ENCODE results near the gene KRT27. TPM values are rescaled to one million over a fixed set of nuclear protein-coding genes. Genes with fewer than 3 reads are reported as not detected.
A peak's percentile ranks its signal among the peaks of the same experiment; 100 is the strongest.

KRT27 gene
- total RNA-seq, 1 donor from 2014 or later = not detected

DNA sequence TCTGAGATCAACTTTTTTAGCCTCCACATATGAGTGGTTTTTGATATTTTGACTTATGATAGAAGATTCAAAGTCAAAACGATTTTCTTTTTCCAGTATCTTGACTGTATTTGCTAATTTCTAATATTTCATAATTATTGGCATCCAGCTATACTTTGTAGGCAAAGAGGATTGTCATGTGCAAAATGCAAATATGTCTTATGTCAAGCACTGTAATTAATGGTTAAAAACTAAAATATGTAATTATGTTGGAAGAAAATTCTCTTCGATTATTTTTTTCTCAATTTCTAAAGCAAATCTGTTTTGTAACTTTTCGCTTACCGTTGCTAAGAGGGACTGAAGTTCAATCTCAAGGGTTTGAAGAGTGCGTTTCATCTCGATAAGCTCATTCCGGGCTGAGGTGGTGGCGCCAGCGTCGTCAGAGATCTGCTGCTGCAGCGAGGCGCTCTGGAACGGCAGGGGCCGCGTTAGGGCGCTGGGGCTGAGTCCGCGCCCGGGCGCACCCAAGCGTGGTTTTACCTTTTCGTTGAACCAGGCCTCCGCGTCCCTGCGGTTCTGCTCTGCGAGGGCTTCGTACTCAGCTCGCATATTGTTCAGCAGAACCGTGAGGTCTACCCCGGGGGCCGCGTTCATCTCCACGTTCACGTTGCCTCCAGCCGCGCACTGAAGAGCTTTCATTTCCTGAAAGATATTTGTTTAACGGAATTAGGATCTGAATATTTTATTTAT lies 3.0 kb downstream of the KRT27 start:
- H3K9me3 ChIP-seq (ENCODE audit: insufficient read depth, low read depth, low read length) = no peaks in the 10 kb centered on the region
- H2AFZ ChIP-seq (ENCODE audit: low read depth, low read length) = peak overlapping the region; percentile 43
- no peak for FAIRE-seq
- H3K27me3 Mint-ChIP-seq (ENCODE audit: low read depth, unreplicated experiment) = peaks cover 5% of the 10 kb centered on the region
- no peaks in the 10 kb centered on the region for H4K20me1 ChIP-seq (ENCODE audit: insufficient read depth, low read length)
- H3K36me3 Mint-ChIP-seq (ENCODE audit: low read depth, unreplicated experiment) = no peaks in the 10 kb centered on the region
- no peaks in the 10 kb centered on the region for H3K36me3 ChIP-seq (ENCODE audit: insufficient read depth, low read length)
- H3K4me1 ChIP-seq (ENCODE audit: insufficient read depth, low read length) = no peaks in the 10 kb centered on the region
- no peak overlapping the region for H3K4me3 Mint-ChIP-seq (ENCODE audit: unreplicated experiment)
- peak overlapping the region; percentile 60 for H3K4me2 ChIP-seq (ENCODE audit: low read length)
- no peak for DNase-seq (ENCODE audit: low read depth)
- no peak overlapping the region for H3K4me3 ChIP-seq (ENCODE audit: insufficient read depth, low read depth, low read length)
- no peak overlapping the region for H3K9ac ChIP-seq (ENCODE audit: low read length)
- H3K27me3 ChIP-seq (ENCODE audit: insufficient read depth, low read length) = peaks cover 30% of the 10 kb centered on the region
- no peak overlapping the region for H3K27ac ChIP-seq (ENCODE audit: low read depth, low read length)
- no peaks in the 10 kb centered on the region for H3K4me1 Mint-ChIP-seq (ENCODE audit: low read depth, unreplicated experiment)
- H3K9me3 Mint-ChIP-seq (ENCODE audit: unreplicated experiment) = no peaks in the 10 kb centered on the region
- TF ChIP-seq, protein P1, sequence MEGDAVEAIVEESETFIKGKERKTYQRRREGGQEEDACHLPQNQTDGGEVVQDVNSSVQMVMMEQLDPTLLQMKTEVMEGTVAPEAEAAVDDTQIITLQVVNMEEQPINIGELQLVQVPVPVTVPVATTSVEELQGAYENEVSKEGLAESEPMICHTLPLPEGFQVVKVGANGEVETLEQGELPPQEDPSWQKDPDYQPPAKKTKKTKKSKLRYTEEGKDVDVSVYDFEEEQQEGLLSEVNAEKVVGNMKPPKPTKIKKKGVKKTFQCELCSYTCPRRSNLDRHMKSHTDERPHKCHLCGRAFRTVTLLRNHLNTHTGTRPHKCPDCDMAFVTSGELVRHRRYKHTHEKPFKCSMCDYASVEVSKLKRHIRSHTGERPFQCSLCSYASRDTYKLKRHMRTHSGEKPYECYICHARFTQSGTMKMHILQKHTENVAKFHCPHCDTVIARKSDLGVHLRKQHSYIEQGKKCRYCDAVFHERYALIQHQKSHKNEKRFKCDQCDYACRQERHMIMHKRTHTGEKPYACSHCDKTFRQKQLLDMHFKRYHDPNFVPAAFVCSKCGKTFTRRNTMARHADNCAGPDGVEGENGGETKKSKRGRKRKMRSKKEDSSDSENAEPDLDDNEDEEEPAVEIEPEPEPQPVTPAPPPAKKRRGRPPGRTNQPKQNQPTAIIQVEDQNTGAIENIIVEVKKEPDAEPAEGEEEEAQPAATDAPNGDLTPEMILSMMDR (IDR thresholded peaks at IDR 0.05; ENCODE audit: insufficient read depth, low read depth, low read length) = no peak
- TF ChIP-seq EZH2 (IDR thresholded peaks at IDR 0.05; ENCODE audit: insufficient read depth, low read length) = no peak
- no peaks in the 10 kb centered on the region for H3K79me2 ChIP-seq (ENCODE audit: insufficient read depth, low read length)
- no peak overlapping the region for H3K27ac Mint-ChIP-seq (ENCODE audit: unreplicated experiment)

DNA sequence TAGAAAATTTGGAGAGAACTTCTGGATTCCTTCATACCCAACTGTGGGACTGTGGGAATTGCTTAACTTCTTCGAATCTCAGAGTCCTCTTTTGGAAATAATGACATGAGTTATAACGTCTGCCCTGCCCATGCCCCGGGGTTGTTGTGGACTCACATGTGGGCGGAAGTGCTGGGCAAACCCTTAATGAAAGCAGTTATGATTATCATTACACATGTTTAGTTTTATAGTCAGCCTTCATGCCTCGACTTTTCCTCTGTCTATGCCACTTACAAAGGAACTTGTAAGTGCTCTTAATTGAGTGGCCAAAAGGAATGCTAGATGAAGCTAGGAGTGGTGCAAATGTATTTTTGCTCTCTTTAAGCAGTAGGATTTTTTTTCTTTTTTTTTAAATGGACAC lies 3.9 kb downstream of the KRT27 start:
- H4K20me1 ChIP-seq (ENCODE audit: insufficient read depth, low read length) = no peaks in the 10 kb centered on the region
- TF ChIP-seq, protein P1 (IDR thresholded peaks at IDR 0.05; ENCODE audit: insufficient read depth, low read depth, low read length) = no peak
- no peak for TF ChIP-seq EZH2 (IDR thresholded peaks at IDR 0.05; ENCODE audit: insufficient read depth, low read length)
- no peak overlapping the region for H3K4me3 Mint-ChIP-seq (ENCODE audit: unreplicated experiment)
- H3K36me3 ChIP-seq (ENCODE audit: insufficient read depth, low read length) = no peaks in the 10 kb centered on the region
- no peak overlapping the region for H3K4me2 ChIP-seq (ENCODE audit: low read length)
- no peak overlapping the region for H3K27ac Mint-ChIP-seq (ENCODE audit: unreplicated experiment)
- peaks cover 5% of the 10 kb centered on the region for H3K27me3 Mint-ChIP-seq (ENCODE audit: low read depth, unreplicated experiment)
- no peaks in the 10 kb centered on the region for H3K4me1 Mint-ChIP-seq (ENCODE audit: low read depth, unreplicated experiment)
- no peaks in the 10 kb centered on the region for H3K9me3 Mint-ChIP-seq (ENCODE audit: unreplicated experiment)
- no peaks in the 10 kb centered on the region for H3K9me3 ChIP-seq (ENCODE audit: insufficient read depth, low read depth, low read length)
- peaks cover 33% of the 10 kb centered on the region for H3K27me3 ChIP-seq (ENCODE audit: insufficient read depth, low read length)
- no peaks in the 10 kb centered on the region for H3K4me1 ChIP-seq (ENCODE audit: insufficient read depth, low read length)
- no peak for FAIRE-seq
- no peak for DNase-seq (ENCODE audit: low read depth)
- H2AFZ ChIP-seq (ENCODE audit: low read depth, low read length) = no peak overlapping the region
- H3K36me3 Mint-ChIP-seq (ENCODE audit: low read depth, unreplicated experiment) = no peaks in the 10 kb centered on the region
- no peak overlapping the region for H3K27ac ChIP-seq (ENCODE audit: low read depth, low read length)
- no peak overlapping the region for H3K9ac ChIP-seq (ENCODE audit: low read length)
- H3K79me2 ChIP-seq (ENCODE audit: insufficient read depth, low read length) = no peaks in the 10 kb centered on the region
- H3K4me3 ChIP-seq (ENCODE audit: insufficient read depth, low read depth, low read length) = no peak overlapping the region

DNA sequence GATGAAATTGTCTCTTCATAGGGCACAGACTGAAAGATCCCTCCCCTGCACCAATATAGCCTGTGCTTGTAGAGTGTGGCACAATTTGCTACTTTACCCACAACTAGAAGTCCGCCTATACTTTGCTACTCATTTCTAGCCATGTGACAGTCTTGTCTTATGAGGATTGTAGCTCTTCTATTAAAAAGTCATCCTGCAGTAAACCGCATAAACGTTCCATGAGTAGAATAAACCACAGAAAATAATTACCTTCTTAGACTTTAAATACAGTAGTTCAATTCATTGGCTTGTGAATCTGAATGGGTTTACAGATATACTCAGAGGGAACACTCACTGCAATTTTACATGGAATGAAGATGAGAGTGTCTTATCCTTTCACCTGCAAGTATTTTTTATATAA lies 4.4 kb downstream of the KRT27 start:
- Histone ChIP-seq H3K9me3 (ENCODE audit: insufficient read depth, low read depth, low read length) (no peaks in the 10 kb centered on the region), H3K4me1 (ENCODE audit: insufficient read depth, low read length) (no peaks in the 10 kb centered on the region), H3K27me3 (ENCODE audit: insufficient read depth, low read length) (peaks cover 35% of the 10 kb centered on the region), H3K4me2 (ENCODE audit: low read length) (no peak overlapping the region), H3K27ac (ENCODE audit: low read depth, low read length) (no peak overlapping the region), H3K36me3 (ENCODE audit: insufficient read depth, low read length) (no peaks in the 10 kb centered on the region), H4K20me1 (ENCODE audit: insufficient read depth, low read length) (no peaks in the 10 kb centered on the region), H2AFZ (ENCODE audit: low read depth, low read length) (no peak overlapping the region), H3K79me2 (ENCODE audit: insufficient read depth, low read length) (no peaks in the 10 kb centered on the region), H3K9ac (ENCODE audit: low read length) (no peak overlapping the region), H3K4me3 (ENCODE audit: insufficient read depth, low read depth, low read length) (no peak overlapping the region)
- no peak overlapping the region for H3K4me3 Mint-ChIP-seq (ENCODE audit: unreplicated experiment)
- FAIRE-seq = no peak
- TF ChIP-seq, protein P1 (IDR thresholded peaks at IDR 0.05; ENCODE audit: insufficient read depth, low read depth, low read length) = no peak
- TF ChIP-seq EZH2 (IDR thresholded peaks at IDR 0.05; ENCODE audit: insufficient read depth, low read length) = no peak
- no peaks in the 10 kb centered on the region for H3K4me1 Mint-ChIP-seq (ENCODE audit: low read depth, unreplicated experiment)
- H3K27ac Mint-ChIP-seq (ENCODE audit: unreplicated experiment) = no peak overlapping the region
- H3K9me3 Mint-ChIP-seq (ENCODE audit: unreplicated experiment) = no peaks in the 10 kb centered on the region
- DNase-seq (ENCODE audit: low read depth) = no peak
- H3K36me3 Mint-ChIP-seq (ENCODE audit: low read depth, unreplicated experiment) = no peaks in the 10 kb centered on the region
- H3K27me3 Mint-ChIP-seq (ENCODE audit: low read depth, unreplicated experiment) = peaks cover 5% of the 10 kb centered on the region
